ENCODE results near the gene USP32.

GRCh38 chr17:60300011-60300410 is 91.9 kb downstream of the USP32 start:
- no peak for TF ChIP-seq POLR2AphosphoS5 (IDR thresholded peaks at IDR 0.05)
- no peak for TF ChIP-seq CTCF (IDR thresholded peaks at IDR 0.05)
- no peak for TF ChIP-seq POLR2A (IDR thresholded peaks at IDR 0.05)
